ENCODE results near the gene PARD3B.

PARD3B gene

DNA sequence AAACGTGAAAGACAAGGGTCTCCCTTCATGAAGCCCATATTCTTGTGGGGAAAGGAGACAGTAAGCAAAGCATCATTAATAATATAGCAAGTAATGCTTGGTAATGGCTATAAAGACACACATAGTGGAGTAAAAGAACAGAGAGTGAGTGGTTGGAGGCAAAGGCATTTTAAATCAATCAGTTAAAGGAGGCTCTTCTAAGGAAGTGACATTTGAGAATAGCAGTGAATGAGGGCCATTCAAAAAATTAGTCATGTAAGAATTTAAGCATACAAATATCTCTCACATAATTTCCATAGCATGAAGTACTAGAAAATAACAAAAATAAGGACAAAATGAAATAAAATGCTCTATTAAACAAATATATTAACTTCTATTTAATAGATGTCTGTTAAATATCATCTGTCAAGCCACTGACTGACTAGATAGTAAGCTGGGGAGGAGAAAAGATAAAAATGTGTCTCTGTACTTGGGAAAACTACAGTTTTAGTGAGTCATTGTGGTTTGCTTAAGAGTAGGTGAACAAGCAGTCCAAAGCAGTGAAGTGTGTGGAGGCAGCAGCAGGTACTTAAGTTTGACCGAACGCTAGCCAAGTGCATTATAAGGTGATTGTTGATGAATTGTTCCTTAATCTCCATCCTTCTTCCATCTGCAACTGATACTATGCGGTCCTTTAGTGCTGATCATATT is 160.1 kb downstream of the PARD3B start:
- DNase-seq (ENCODE audit: low spot score) (no peak), ATAC-seq (ENCODE audit: low read depth) (peak; percentile 51; the same call in 1 of the 3 replicates)
- Histone ChIP-seq H3K27ac (ENCODE audit: poor library complexity, severe bottlenecking) (no peak overlapping the region), H3K4me3 (ENCODE audit: severe bottlenecking) (no peak overlapping the region), H3K4me1 (ENCODE audit: insufficient read depth, poor library complexity, severe bottlenecking) (no peaks in the 10 kb centered on the region), H3K9me3 (ENCODE audit: severe bottlenecking) (no peaks in the 10 kb centered on the region), H3K27me3 (ENCODE audit: insufficient read depth, poor library complexity, severe bottlenecking) (no peaks in the 10 kb centered on the region), H3K36me3 (ENCODE audit: low read depth) (no peaks in the 10 kb centered on the region)
- TF ChIP-seq, protein P1, sequence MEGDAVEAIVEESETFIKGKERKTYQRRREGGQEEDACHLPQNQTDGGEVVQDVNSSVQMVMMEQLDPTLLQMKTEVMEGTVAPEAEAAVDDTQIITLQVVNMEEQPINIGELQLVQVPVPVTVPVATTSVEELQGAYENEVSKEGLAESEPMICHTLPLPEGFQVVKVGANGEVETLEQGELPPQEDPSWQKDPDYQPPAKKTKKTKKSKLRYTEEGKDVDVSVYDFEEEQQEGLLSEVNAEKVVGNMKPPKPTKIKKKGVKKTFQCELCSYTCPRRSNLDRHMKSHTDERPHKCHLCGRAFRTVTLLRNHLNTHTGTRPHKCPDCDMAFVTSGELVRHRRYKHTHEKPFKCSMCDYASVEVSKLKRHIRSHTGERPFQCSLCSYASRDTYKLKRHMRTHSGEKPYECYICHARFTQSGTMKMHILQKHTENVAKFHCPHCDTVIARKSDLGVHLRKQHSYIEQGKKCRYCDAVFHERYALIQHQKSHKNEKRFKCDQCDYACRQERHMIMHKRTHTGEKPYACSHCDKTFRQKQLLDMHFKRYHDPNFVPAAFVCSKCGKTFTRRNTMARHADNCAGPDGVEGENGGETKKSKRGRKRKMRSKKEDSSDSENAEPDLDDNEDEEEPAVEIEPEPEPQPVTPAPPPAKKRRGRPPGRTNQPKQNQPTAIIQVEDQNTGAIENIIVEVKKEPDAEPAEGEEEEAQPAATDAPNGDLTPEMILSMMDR (IDR thresholded peaks at IDR 0.05; ENCODE audit: poor library complexity, severe bottlenecking), result no peak

DNA sequence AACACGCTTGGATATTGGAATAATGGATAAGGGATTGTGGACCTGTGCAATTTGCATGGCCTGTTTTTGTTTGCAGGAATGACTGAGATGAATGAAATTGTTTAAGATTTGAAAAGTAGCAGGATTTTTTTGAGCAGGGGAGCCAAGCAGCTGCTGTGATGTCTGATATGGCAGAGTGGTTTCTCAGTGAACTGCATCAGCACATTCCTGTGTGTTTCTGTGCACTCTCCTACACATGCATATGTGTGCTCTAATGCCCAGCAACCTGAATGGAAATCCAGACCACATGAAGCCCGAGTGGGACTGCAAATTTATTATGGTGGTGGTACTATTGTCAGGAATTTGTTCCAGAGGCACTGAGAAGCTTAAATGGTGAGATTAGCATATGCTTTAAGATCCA is 161.7 kb downstream of the PARD3B start:
- Histone ChIP-seq H3K4me3 (ENCODE audit: severe bottlenecking) (no peak overlapping the region), H3K27ac (ENCODE audit: poor library complexity, severe bottlenecking) (no peak overlapping the region), H3K9me3 (ENCODE audit: severe bottlenecking) (no peaks in the 10 kb centered on the region), H3K4me1 (ENCODE audit: insufficient read depth, poor library complexity, severe bottlenecking) (no peaks in the 10 kb centered on the region), H3K36me3 (ENCODE audit: low read depth) (no peaks in the 10 kb centered on the region), H3K27me3 (ENCODE audit: insufficient read depth, poor library complexity, severe bottlenecking) (no peaks in the 10 kb centered on the region)
- ATAC-seq (ENCODE audit: low read depth) (no peak), DNase-seq (ENCODE audit: low spot score) (no peak)
- TF ChIP-seq, protein P1 (IDR thresholded peaks at IDR 0.05; ENCODE audit: poor library complexity, severe bottlenecking), result no peak

DNA sequence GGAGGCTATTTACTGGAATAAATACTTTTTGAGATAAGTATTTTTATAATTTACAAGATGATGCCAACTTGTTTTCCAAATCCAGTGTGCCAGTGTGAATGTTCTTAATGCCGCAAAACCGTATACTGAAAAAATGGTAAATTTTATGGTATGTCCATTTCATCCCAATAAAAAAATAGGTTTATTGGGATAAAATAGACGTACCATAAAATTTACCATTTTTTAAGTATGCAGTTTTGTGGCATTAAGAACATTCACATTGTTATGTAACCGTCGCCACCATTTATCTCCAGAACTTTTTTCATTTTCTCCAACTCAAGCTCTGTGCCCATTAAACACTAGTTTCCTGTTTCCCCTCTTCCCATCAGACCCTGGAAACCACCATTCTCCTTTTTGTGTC is 167.9 kb downstream of the PARD3B start:
- Histone ChIP-seq H3K36me3 (ENCODE audit: low read depth) (no peaks in the 10 kb centered on the region), H3K27ac (ENCODE audit: poor library complexity, severe bottlenecking) (no peak overlapping the region), H3K4me3 (ENCODE audit: severe bottlenecking) (no peak overlapping the region), H3K4me1 (ENCODE audit: insufficient read depth, poor library complexity, severe bottlenecking) (no peaks in the 10 kb centered on the region), H3K9me3 (ENCODE audit: severe bottlenecking) (no peaks in the 10 kb centered on the region), H3K27me3 (ENCODE audit: insufficient read depth, poor library complexity, severe bottlenecking) (no peaks in the 10 kb centered on the region)
- no peak for DNase-seq (ENCODE audit: low spot score)
- ATAC-seq (ENCODE audit: low read depth), result no peak
- TF ChIP-seq, protein P1 (IDR thresholded peaks at IDR 0.05; ENCODE audit: poor library complexity, severe bottlenecking), result no peak

DNA sequence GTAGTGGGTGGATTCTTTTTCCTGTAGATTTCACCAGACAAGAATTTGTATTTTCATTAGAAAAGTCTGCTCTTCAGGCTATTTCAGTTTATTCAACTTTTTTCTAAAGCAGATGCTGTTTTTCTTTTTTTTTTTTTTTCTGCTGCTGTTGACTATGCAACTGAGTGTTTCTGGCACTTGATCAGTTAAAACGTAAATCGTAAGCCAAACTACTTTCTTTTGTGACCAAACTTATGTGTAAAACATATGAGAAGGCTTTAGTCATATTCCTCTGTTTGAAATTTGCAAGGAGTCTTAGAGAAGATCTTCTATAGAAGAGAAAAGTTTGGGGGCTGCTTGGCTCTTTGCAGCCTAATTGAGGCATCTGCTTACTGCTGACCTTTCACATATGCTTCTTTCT is 170.1 kb downstream of the PARD3B start:
- Histone ChIP-seq H3K9me3 (ENCODE audit: severe bottlenecking) (no peaks in the 10 kb centered on the region), H3K27ac (ENCODE audit: poor library complexity, severe bottlenecking) (no peak overlapping the region), H3K4me3 (ENCODE audit: severe bottlenecking) (no peak overlapping the region), H3K4me1 (ENCODE audit: insufficient read depth, poor library complexity, severe bottlenecking) (no peaks in the 10 kb centered on the region), H3K36me3 (ENCODE audit: low read depth) (no peaks in the 10 kb centered on the region), H3K27me3 (ENCODE audit: insufficient read depth, poor library complexity, severe bottlenecking) (no peaks in the 10 kb centered on the region)
- DNase-seq (ENCODE audit: low spot score) (no peak), ATAC-seq (ENCODE audit: low read depth) (no peak)
- TF ChIP-seq, protein P1 (IDR thresholded peaks at IDR 0.05; ENCODE audit: poor library complexity, severe bottlenecking), result no peak

DNA sequence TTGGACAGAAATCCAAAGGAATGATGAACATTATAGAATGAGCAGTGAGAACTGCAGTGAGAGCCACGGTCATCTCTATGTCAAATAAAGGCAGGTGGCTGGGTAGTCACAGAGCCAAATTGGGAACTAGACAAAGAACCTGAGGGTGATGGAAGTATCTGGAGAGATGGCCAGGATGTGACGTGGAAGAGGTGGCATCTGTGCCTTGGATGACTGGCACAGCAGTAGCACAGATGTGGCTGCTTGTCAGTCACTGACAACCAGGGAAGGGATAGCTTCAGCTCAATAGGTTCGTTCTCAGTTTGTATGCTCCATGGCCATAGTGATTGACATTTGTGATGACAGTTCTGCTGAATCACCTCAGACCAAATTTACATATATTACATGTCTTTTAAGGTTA is 172.3 kb downstream of the PARD3B start:
- no peaks in the 10 kb centered on the region for H3K27me3 ChIP-seq (ENCODE audit: insufficient read depth, poor library complexity, severe bottlenecking)

More for the DNA sequence above, 172.3 kb downstream of the PARD3B start:
- DNase-seq (ENCODE audit: low spot score) (no peak), ATAC-seq (ENCODE audit: low read depth) (no peak)
- no peaks in the 10 kb centered on the region for H3K4me1 ChIP-seq (ENCODE audit: insufficient read depth, poor library complexity, severe bottlenecking)
- H3K36me3 ChIP-seq (ENCODE audit: low read depth), result no peaks in the 10 kb centered on the region
- TF ChIP-seq, protein P1 (IDR thresholded peaks at IDR 0.05; ENCODE audit: poor library complexity, severe bottlenecking), result no peak
- H3K4me3 ChIP-seq (ENCODE audit: severe bottlenecking), result no peak overlapping the region
- no peaks in the 10 kb centered on the region for H3K9me3 ChIP-seq (ENCODE audit: severe bottlenecking)
- H3K27ac ChIP-seq (ENCODE audit: poor library complexity, severe bottlenecking), result no peak overlapping the region
